Nephron (organoid): ENCODE results near the gene COL6A2.
A peak's percentile ranks its signal among the peaks of the same experiment; 100 is the strongest.

Experiments
- H3K27ac Mint-ChIP-seq, 3 experiments: 2 replicates each; pipeline ENCODE4 v1.8.0; 2020; ENCODE audit warnings: mixed read lengths in 3 of 3, mild to moderate bottlenecking in 2 of 3, moderate library complexity in 1 of 3
- H3K27me3 Mint-ChIP-seq: 2 replicates; pipeline ENCODE4 v1.8.0; 2021; ENCODE audit warnings: low read depth, mild to moderate bottlenecking, moderate library complexity, mixed read lengths
- H3K36me3 Mint-ChIP-seq: 2 replicates; pipeline ENCODE4 v1.8.0; 2020; ENCODE audit warnings: low read depth, mixed read lengths
- H3K4me1 Mint-ChIP-seq: 2 replicates; pipeline ENCODE4 v1.8.0; 2020; ENCODE audit warnings: mixed read lengths
- H3K4me3 Mint-ChIP-seq, 3 experiments: 2 replicates each; pipeline ENCODE4 v1.8.0; 2020; ENCODE audit warnings: mild to moderate bottlenecking in 3 of 3, mixed read lengths in 3 of 3, moderate library complexity in 2 of 3
- H3K9me3 Mint-ChIP-seq: 2 replicates; pipeline ENCODE4 v1.8.0; 2020; ENCODE audit warnings: mixed read lengths
- TF ChIP-seq, protein P1 (sequence below), 3 experiments: fragments of 200-600 bp; sonication (generic); IDR thresholded peaks; one replicate each; pipeline ENCODE4 v1.5.0; 2021; ENCODE audit warnings: antibody characterized with exemption in 3 of 3; ENCODE audit not compliant: unreplicated experiment in 3 of 3

The COL6A2 gene

DNA sequence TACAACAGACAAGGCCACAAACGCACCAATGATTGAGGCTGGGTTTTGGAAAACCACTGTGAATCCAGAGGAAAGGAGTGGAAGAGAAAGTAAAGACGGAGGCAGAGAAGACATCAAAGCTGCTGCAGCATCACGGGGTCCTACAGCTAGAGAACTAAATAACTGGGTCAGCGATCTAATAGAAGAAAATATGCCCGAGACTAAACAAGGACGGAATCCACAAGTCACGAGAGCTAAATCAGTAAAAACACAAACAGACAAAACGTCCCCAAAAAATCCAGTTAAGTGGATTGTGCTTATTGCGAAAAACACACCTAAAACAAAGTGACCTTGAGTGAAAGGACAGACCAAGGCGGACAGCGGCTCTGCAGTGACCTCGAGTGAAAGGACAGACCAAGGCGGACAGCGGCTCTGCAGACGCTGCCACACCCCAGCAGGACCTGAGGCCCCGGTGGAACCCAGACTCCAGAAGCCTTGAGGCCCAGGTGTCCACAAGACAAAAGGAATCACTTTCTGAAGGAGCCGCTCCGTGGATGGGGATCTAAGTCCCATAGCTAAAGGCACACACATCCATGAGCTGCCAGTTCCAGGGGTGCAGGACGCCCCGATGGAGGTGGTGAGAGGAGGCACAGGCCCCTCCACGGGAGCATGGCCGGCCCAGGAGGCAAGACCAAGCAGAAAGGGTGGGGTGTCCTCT, 51.4 kb downstream of the COL6A2 start:
- Mint-ChIP-seq H3K27ac (peak overlapping the region in 2 of 3 experiments; percentile 1 to 11), H3K4me3 (no peak overlapping the region), H3K9me3 (no peaks in the 10 kb centered on the region), H3K4me1 (peaks cover 24% of the 10 kb centered on the region), H3K36me3 (no peaks in the 10 kb centered on the region), H3K27me3 (no peaks in the 10 kb centered on the region)
- TF ChIP-seq, protein P1, sequence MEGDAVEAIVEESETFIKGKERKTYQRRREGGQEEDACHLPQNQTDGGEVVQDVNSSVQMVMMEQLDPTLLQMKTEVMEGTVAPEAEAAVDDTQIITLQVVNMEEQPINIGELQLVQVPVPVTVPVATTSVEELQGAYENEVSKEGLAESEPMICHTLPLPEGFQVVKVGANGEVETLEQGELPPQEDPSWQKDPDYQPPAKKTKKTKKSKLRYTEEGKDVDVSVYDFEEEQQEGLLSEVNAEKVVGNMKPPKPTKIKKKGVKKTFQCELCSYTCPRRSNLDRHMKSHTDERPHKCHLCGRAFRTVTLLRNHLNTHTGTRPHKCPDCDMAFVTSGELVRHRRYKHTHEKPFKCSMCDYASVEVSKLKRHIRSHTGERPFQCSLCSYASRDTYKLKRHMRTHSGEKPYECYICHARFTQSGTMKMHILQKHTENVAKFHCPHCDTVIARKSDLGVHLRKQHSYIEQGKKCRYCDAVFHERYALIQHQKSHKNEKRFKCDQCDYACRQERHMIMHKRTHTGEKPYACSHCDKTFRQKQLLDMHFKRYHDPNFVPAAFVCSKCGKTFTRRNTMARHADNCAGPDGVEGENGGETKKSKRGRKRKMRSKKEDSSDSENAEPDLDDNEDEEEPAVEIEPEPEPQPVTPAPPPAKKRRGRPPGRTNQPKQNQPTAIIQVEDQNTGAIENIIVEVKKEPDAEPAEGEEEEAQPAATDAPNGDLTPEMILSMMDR (IDR thresholded peaks at IDR 0.05; ENCODE audit: unreplicated experiment in 3 of 3), result no peak

DNA sequence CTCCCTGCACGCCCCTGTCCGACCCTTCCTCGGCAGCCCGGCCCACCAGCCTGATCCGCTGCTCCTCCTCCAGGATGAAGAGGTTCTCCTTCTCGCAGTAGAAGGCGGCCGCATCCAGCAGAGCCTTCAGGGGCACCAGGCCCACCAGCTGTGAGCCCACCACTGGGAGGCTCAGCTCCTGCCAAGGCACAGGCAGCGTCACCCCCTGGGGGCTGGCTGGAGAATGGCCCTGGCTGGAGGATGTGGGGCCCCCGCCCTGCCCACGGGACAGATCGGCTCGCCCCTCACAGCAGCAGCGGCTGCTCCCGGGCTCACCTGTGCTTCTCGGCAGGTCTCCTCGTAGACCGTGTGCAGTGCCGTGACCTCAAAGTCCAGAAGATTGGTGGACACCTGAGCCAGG, 52.2 kb downstream of the COL6A2 start:
- no peak overlapping the region for H3K4me3 Mint-ChIP-seq
- H3K27me3 Mint-ChIP-seq, result no peaks in the 10 kb centered on the region
- H3K9me3 Mint-ChIP-seq, result no peaks in the 10 kb centered on the region
- no peak overlapping the region for H3K27ac Mint-ChIP-seq
- TF ChIP-seq, protein P1 (IDR thresholded peaks at IDR 0.05; ENCODE audit: unreplicated experiment in 3 of 3), result no peak
- no peaks in the 10 kb centered on the region for H3K36me3 Mint-ChIP-seq
- peaks cover 24% of the 10 kb centered on the region for H3K4me1 Mint-ChIP-seq

DNA sequence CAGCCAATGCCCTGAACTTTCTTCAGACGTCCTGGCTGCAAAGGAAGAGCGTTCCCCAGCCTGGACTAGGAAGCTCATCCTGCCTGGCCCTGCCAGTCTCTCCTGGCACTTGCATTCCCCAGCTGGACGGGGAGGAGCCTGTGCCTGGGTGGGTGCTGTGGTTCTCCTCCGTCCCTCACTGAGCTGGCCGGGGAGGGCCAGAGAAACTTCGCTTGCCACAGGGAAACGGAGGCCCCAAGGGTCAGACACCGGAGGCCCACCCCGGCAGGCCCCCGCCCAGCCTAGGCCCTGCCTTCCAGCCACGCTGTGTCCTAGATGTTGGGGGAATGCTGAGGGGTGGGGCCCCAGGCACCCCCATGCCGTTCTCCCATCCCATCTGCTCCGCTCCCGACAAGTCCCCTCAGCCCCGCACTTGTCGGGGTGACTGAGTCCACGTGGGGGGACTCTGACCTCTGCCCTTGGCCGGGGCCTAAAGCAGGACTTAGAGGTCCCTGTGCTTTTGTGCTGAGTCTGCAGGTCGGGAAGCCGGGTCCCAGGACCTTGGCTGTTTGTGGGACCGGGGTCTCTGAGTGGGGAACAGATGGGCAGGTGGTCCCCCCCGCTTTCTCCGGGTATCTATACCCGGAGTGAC, 52.7 kb downstream of the COL6A2 start:
- TF ChIP-seq, protein P1 (IDR thresholded peaks at IDR 0.05; ENCODE audit: unreplicated experiment in 3 of 3), result no peak
- no peaks in the 10 kb centered on the region for H3K27me3 Mint-ChIP-seq
- peaks cover 24% of the 10 kb centered on the region for H3K4me1 Mint-ChIP-seq
- no peaks in the 10 kb centered on the region for H3K9me3 Mint-ChIP-seq
- no peak overlapping the region for H3K27ac Mint-ChIP-seq
- no peaks in the 10 kb centered on the region for H3K36me3 Mint-ChIP-seq
- no peak overlapping the region for H3K4me3 Mint-ChIP-seq

DNA sequence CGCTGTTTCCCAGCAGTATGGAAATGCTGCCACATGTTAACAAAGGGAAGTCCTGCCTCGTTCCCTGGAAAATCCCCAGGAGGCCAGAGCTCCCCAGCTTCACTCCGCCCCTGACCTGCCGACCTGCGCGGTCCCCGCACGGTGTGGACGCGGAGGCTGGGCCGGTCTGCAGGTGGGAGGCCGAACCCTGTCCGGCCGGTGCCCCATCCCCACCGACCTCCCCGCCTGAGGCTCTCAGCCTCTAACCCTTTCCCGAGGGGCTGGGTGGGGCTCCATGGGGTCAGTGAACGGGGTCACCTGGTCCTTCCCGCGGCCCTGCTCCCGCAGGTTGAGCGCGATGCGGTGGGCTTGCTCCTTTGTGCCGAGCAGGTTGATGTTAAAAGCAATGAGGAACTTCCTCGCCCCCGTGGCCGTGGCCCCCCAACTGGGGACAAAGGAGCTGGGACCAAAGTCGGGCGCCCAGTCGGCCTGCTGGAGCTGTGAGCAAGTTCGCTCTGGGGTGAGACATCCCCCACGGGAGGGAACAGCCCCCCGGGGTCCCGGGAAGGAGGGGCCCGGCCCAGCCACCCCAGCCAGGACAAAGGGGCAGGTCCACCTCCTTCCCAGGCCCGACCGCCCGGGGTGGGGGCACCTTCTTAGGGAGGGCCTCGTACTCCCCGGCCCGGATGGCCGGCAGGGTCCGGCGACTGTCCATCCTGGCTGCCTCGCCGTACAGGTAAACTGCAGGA, 53.5 kb downstream of the COL6A2 start:
- H3K4me3 Mint-ChIP-seq, result no peak overlapping the region
- TF ChIP-seq, protein P1 (IDR thresholded peaks at IDR 0.05; ENCODE audit: unreplicated experiment in 3 of 3), result no peak
- no peak overlapping the region for H3K27ac Mint-ChIP-seq
- no peaks in the 10 kb centered on the region for H3K36me3 Mint-ChIP-seq
- no peaks in the 10 kb centered on the region for H3K27me3 Mint-ChIP-seq
- H3K4me1 Mint-ChIP-seq, result peaks cover 24% of the 10 kb centered on the region
- no peaks in the 10 kb centered on the region for H3K9me3 Mint-ChIP-seq

DNA sequence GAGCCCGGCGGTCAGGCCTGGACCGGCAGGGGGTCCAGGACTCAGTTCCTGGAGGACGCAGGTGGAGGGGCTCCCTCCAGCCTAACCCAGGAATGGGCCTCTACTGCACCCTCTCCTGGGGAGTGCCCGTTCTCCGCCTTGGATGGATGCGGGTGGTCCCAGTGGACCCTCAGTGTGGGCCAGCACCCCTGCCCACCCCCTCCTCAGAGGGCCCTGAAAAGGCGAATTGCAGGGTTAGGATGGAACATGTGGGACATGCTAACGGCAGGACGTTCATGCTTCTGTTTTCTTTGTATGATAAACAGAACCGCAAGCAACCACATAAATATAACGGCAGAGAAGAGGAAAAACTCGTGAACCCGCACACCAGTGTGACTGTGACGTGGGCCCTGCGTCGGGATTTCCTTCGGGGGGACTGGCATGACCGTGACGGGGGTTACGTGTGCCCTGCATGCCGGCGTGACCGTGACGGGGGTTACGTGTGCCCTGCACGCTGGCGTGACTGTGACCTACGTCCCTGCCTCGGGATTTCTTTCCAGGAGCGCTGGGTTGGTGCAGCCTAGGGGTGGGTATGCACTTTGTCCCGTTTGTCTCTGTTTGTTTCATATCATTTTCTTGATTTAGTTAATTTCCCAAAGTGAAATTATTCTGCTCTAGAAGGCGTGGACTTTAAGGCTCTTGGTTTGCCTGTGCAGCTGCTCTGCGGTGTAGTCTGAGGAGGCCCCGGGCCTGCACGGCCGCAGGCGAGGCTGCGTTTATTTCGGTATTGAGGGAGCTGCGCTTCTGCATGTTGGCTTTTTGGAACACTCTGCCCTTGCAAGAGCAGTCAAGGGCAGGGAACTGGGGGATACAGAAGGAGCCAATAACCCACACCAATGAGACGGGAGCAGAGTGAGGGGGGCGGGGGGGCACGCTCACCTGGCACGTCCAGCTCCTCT, 54.3 kb downstream of the COL6A2 start:
- Mint-ChIP-seq H3K4me3 (peak overlapping the region in 1 of 3 experiments; percentile 41), H3K4me1 (peaks cover 24% of the 10 kb centered on the region), H3K27ac (peak overlapping the region in 2 of 3 experiments; percentile 7 to 21), H3K36me3 (no peaks in the 10 kb centered on the region), H3K27me3 (no peaks in the 10 kb centered on the region), H3K9me3 (no peaks in the 10 kb centered on the region)
- TF ChIP-seq, protein P1 (IDR thresholded peaks at IDR 0.05; ENCODE audit: unreplicated experiment in 3 of 3), result no peak
